Esophagus squamous epithelium (tissue), 5 donors: Measurements from ENCODE around the gene INSYN2A. TPM values are rescaled to one million over a fixed set of nuclear protein-coding genes. Genes with fewer than 3 reads are reported as not detected.

ENCODE experiments used
- DNase-seq: peaks from one replicate; lab custom pipeline; 2025; lab: John Stamatoyannopoulos, UW
- H3K27ac ChIP-seq, 4 donors: fragments of 200-600 bp; sonication (generic); one replicate each; pipeline ENCODE4 v1.5.1; 2016 to 2019; ENCODE audit warnings: mild to moderate bottlenecking in 1 of 4
- H3K27me3 ChIP-seq, 4 donors: fragments of 200-600 bp; sonication (generic); 1 replicate in 3 of 4; 2 replicates in 1 of 4; pipeline versions ENCODE4 v1.5.1 to v1.6.0; 2017 to 2021; ENCODE audit warnings: antibody characterized with exemption in 1 of 4
- H3K36me3 ChIP-seq, 3 donors: fragments of 200-600 bp; sonication (generic); one replicate each; pipeline ENCODE4 v1.5.1; 2016 to 2019
- H3K4me1 ChIP-seq, 3 donors: fragments of 200-600 bp; sonication (generic); one replicate each; pipeline ENCODE4 v1.5.1; 2017 to 2019
- H3K4me3 ChIP-seq, 4 donors: fragments of 200-600 bp; sonication (generic); 1 replicate in 3 of 4; 2 replicates in 1 of 4; pipeline ENCODE4 v1.5.1; 2016 to 2019; ENCODE audit warnings: mild to moderate bottlenecking in 2 of 4, moderate library complexity in 1 of 4
- H3K9me3 ChIP-seq, 3 donors: fragments of 200-600 bp; sonication (generic); one replicate each; pipeline ENCODE4 v1.5.1; 2016 to 2019
- CTCF ChIP-seq, 6 experiments: fragments of 450-650 bp in 4 of 6; fragments of 200-600 bp in 2 of 6; sonication (generic) in 2 of 6; IDR thresholded peaks; one replicate each; pipeline ENCODE4 v1.5.1; 2016 to 2019; ENCODE audit warnings: antibody characterized with exemption in 6 of 6, mild to moderate bottlenecking in 4 of 6, moderate library complexity in 4 of 6
- POLR2A ChIP-seq, 4 donors: fragments of 450-650 bp; IDR thresholded peaks; one replicate each; pipeline ENCODE4 v1.6.1; 2017; ENCODE audit warnings: antibody characterized with exemption in 4 of 4, mild to moderate bottlenecking in 4 of 4, moderate library complexity in 3 of 4
- WGBS, 2 donors: methylation state at CpG; one replicate each; pipeline ENCODE4 v1.1.5; 2018; 5-methylcytosine and 5-hydroxymethylcytosine counted together
- intact Hi-C: fragments of 100-400 bp; cut with DNase I; formaldehyde crosslinking; loops from one replicate; pipeline ENCODE4 v1.15.0; 2022
- total RNA-seq, 4 donors: library from RNA; depleted of rRNA; stranded (reverse); fragments of >200 nt; gene quantifications; one replicate each; pipeline ENCODE4 v1.1.0, GENCODE V29; 2016
- donor health status: DM: yes; HTN: yes; CAD: no.

INSYN2A gene
- under 1 TPM in 1 of 4 donors, not detected in 3; 0.19 TPM for total RNA-seq

- TF ChIP-seq POLR2A (IDR thresholded peaks at IDR 0.05): no peak
- no peak for TF ChIP-seq CTCF (IDR thresholded peaks at IDR 0.05)
- H3K9me3 ChIP-seq: no peaks in the 10 kb centered on the region
- H3K4me3 ChIP-seq: peak within 1 kb of the TSS; percentile 23 to 67 (median 38)
- intact Hi-C loops: no loop called here
- H3K4me1 ChIP-seq: peaks cover 10 to 25% (median 22%) of the 10 kb centered on the region in 3 donors
- H3K27me3 ChIP-seq: peaks cover 0 to 40% (median 0%) of the 10 kb centered on the region in 4 donors
- H3K36me3 ChIP-seq: peaks cover 0 to 7% (median 0%) of the 10 kb centered on the region in 3 donors
- DNase-seq: no peak
- no peak within 1 kb of the TSS for H3K27ac ChIP-seq
- whole genome bisulfite sequencing, 2 donors: 5% methylated on average over 4 of the region's 81 CpGs; no CpG with 5 or more reads in 1 of the 2 donors
Observed at GRCh38 chr10:127196282-127197153, at the start of gene INSYN2A. TSS of gene INSYN2A (minus strand) at chr10:127196591. CDS start at chr10:127176395, 20,196 bp downstream.

- H3K36me3 ChIP-seq: peaks cover 0 to 33% (median 0%) of the 10 kb centered on the region in 3 donors
- no peaks in the 10 kb centered on the region for H3K9me3 ChIP-seq
- DNase-seq: no peak
- no peak overlapping the region for H3K4me3 ChIP-seq
- H3K27me3 ChIP-seq: no peaks in the 10 kb centered on the region
- 85 to 96% methylated on average over 10 of the region's 10 CpGs for WGBS, 2 donors
- no peak for TF ChIP-seq CTCF (IDR thresholded peaks at IDR 0.05)
- TF ChIP-seq POLR2A (IDR thresholded peaks at IDR 0.05): no peak
- no peaks in the 10 kb centered on the region for H3K4me1 ChIP-seq
- no peak overlapping the region for H3K27ac ChIP-seq
- intact Hi-C loops: no loop called here
Observed at GRCh38 chr10:127245456-127245855, 49.1 kb upstream of the INSYN2A start.

- intact Hi-C loops: no loop called here
- no peak overlapping the region for H3K4me3 ChIP-seq
- 39 to 47% methylated on average over 2 to 4 of the region's 4 CpGs for WGBS, 2 donors
- no peak for TF ChIP-seq POLR2A (IDR thresholded peaks at IDR 0.05)
- TF ChIP-seq CTCF (IDR thresholded peaks at IDR 0.05): peak in 2 of 6 experiments; percentile 30 to 48
- no peak for DNase-seq
- no peak overlapping the region for H3K27ac ChIP-seq
- no peaks in the 10 kb centered on the region for H3K9me3 ChIP-seq
- no peaks in the 10 kb centered on the region for H3K4me1 ChIP-seq
- H3K27me3 ChIP-seq: no peaks in the 10 kb centered on the region
- H3K36me3 ChIP-seq: peaks cover 0 to 16% (median 0%) of the 10 kb centered on the region in 3 donors
Observed at GRCh38 chr10:127243490-127244272, 47.3 kb upstream of the INSYN2A start.

- Histone ChIP-seq H3K4me3 (no peak overlapping the region), H3K9me3 (no peaks in the 10 kb centered on the region), H3K4me1 (no peaks in the 10 kb centered on the region), H3K27ac (no peak overlapping the region), H3K27me3 (no peaks in the 10 kb centered on the region), H3K36me3 (peaks cover 0 to 9% (median 0%) of the 10 kb centered on the region in 3 donors)
- DNase-seq: no peak
- intact Hi-C loops: no loop called here
- no peak for TF ChIP-seq CTCF (IDR thresholded peaks at IDR 0.05)
- TF ChIP-seq POLR2A (IDR thresholded peaks at IDR 0.05): no peak
- WGBS, 2 donors: 69 to 74% methylated on average over 3 of the region's 3 CpGs
Observed at GRCh38 chr10:127242914-127243313, 46.5 kb upstream of the INSYN2A start.
